HFFc6 (cell line): Measurements from ENCODE around the gene CAB39. TPM values are rescaled to one million over a fixed set of nuclear protein-coding genes. Genes with fewer than 3 reads are reported as not detected.

Experiments
- DNase-seq: peaks from one replicate; pipeline ENCODE4 v3.0.0-alpha.2; 2018
- H3K27ac Mint-ChIP-seq: 2 replicates; pipeline ENCODE4 v1.8.0; 2020; ENCODE audit warnings: mild to moderate bottlenecking, mixed read lengths
- H3K27me3 Mint-ChIP-seq: 2 replicates; pipeline ENCODE4 v1.8.0; 2021; ENCODE audit warnings: mild to moderate bottlenecking, moderate library complexity, mixed read lengths; ENCODE audit not compliant: insufficient read depth
- H3K36me3 Mint-ChIP-seq: 2 replicates; pipeline ENCODE4 v1.8.0; 2021; ENCODE audit warnings: low read depth, mixed read lengths
- H3K4me1 Mint-ChIP-seq: 2 replicates; pipeline ENCODE4 v1.8.0; 2020; ENCODE audit warnings: low read depth, mixed read lengths
- H3K4me3 Mint-ChIP-seq: 2 replicates; pipeline ENCODE4 v1.8.0; 2020; ENCODE audit warnings: mild to moderate bottlenecking, moderate library complexity, mixed read lengths
- H3K9me3 Mint-ChIP-seq: 2 replicates; pipeline ENCODE4 v1.8.0; 2020; ENCODE audit warnings: mild to moderate bottlenecking, mixed read lengths
- CTCF ChIP-seq: fragments of 200-600 bp; sonication (generic); IDR thresholded peaks from 2 replicates; pipeline ENCODE4 v1.5.0; 2021; ENCODE audit warnings: antibody characterized with exemption, mild to moderate bottlenecking
- total RNA-seq, 6 experiments: library from RNA; stranded (reverse); fragmentation: NEBNext Ultra II Directional; extraction: Animal tissue kit (Norgen Biotek cat#: 25700); gene quantifications; 2 replicates in 1 of 6; 3 replicates in 5 of 6; pipeline ENCODE4 v1.2.3, GENCODE V29; 2021

Gene CAB39
- total RNA-seq, 6 experiments from 2014 or later = 50.5 to 60.5 (median 55.4) TPM

- Mint-ChIP-seq H3K4me3 (no peak overlapping the region), H3K27me3 (peaks cover 7% of the 10 kb centered on the region), H3K9me3 (peaks cover 14% of the 10 kb centered on the region), H3K27ac (no peak overlapping the region), H3K36me3 (peaks cover 14% of the 10 kb centered on the region), H3K4me1 (peaks cover 36% of the 10 kb centered on the region)
- DNase-seq = no peak
- no peak for TF ChIP-seq CTCF
These were observed 34.6 kb upstream of the CAB39 start for GRCh38 chr2:230678018-230678417.

GRCh38 chr2:230678451-230678850 is 34.2 kb upstream of the CAB39 start:
- peaks cover 14% of the 10 kb centered on the region for H3K36me3 Mint-ChIP-seq
- H3K27ac Mint-ChIP-seq = no peak overlapping the region
- H3K27me3 Mint-ChIP-seq = peaks cover 7% of the 10 kb centered on the region
- H3K4me3 Mint-ChIP-seq = no peak overlapping the region
- DNase-seq = no peak
- peaks cover 14% of the 10 kb centered on the region for H3K9me3 Mint-ChIP-seq
- H3K4me1 Mint-ChIP-seq = peaks cover 36% of the 10 kb centered on the region
- TF ChIP-seq CTCF = no peak

- peaks cover 14% of the 10 kb centered on the region for H3K9me3 Mint-ChIP-seq
- peak overlapping the region; percentile 49 for H3K4me3 Mint-ChIP-seq
- peak overlapping the region; percentile 86 for H3K27ac Mint-ChIP-seq
- DNase-seq = peak; percentile 92
- peaks cover 7% of the 10 kb centered on the region; the same call in 1 of the 2 replicates for H3K27me3 Mint-ChIP-seq
- H3K36me3 Mint-ChIP-seq = peaks cover 14% of the 10 kb centered on the region
- H3K4me1 Mint-ChIP-seq = peaks cover 55% of the 10 kb centered on the region
- peak; percentile 49 for TF ChIP-seq CTCF
These were observed 32.0 kb upstream of the CAB39 start for GRCh38 chr2:230680463-230681170.

GRCh38 chr2:230681171-230681545 is 31.5 kb upstream of the CAB39 start:
- H3K36me3 Mint-ChIP-seq = peaks cover 14% of the 10 kb centered on the region
- peaks cover 7% of the 10 kb centered on the region; the same call in 1 of the 2 replicates for H3K27me3 Mint-ChIP-seq
- TF ChIP-seq CTCF = no peak
- peaks cover 14% of the 10 kb centered on the region for H3K9me3 Mint-ChIP-seq
- peak overlapping the region; percentile 86 for H3K27ac Mint-ChIP-seq
- DNase-seq = no peak
- H3K4me3 Mint-ChIP-seq = peak overlapping the region; percentile 49
- peaks cover 56% of the 10 kb centered on the region for H3K4me1 Mint-ChIP-seq

GRCh38 chr2:230682546-230682945 is 30.1 kb upstream of the CAB39 start:
- H3K27ac Mint-ChIP-seq = no peak overlapping the region
- H3K4me1 Mint-ChIP-seq = peaks cover 58% of the 10 kb centered on the region
- no peak for TF ChIP-seq CTCF
- no peak overlapping the region for H3K4me3 Mint-ChIP-seq
- peaks cover 7% of the 10 kb centered on the region; the same call in 1 of the 2 replicates for H3K27me3 Mint-ChIP-seq
- H3K36me3 Mint-ChIP-seq = peaks cover 14% of the 10 kb centered on the region
- no peak for DNase-seq
- H3K9me3 Mint-ChIP-seq = peaks cover 9% of the 10 kb centered on the region
